ACC112 (cell line): ENCODE results near the gene PCDH20.

Source experiments
- H2AFZ ChIP-seq: fragments of 200-600 bp; sonication (generic); one replicate; pipeline ENCODE4 v1.6.0; 2017; ENCODE audit warnings: antibody characterized with exemption, low read length; ENCODE audit not compliant: unreplicated experiment
- H3K27ac ChIP-seq: fragments of 200-600 bp; sonication (generic); 2 replicates; pipeline ENCODE4 v1.5.1; 2014; ENCODE audit warnings: low read depth, mild to moderate bottlenecking, antibody characterized with exemption, low read length, moderate library complexity
- H3K27me3 ChIP-seq: fragments of 200-600 bp; sonication (generic); 2 replicates; pipeline ENCODE4 v1.6.1; 2014; ENCODE audit warnings: mild to moderate bottlenecking, antibody characterized with exemption, low read length, moderate library complexity, mixed read lengths; ENCODE audit not compliant: insufficient read depth
- H3K36me3 ChIP-seq: fragments of 200-600 bp; sonication (generic); 2 replicates; pipeline ENCODE4 v1.6.1; 2016; ENCODE audit warnings: mild to moderate bottlenecking, antibody characterized with exemption, low read length, moderate library complexity, mixed read lengths; ENCODE audit not compliant: insufficient read depth
- H3K4me1 ChIP-seq: fragments of 200-600 bp; sonication (generic); one replicate; pipeline ENCODE4 v1.6.1; 2016; ENCODE audit warnings: low read length, mixed read lengths; ENCODE audit not compliant: insufficient read depth, unreplicated experiment, control insufficient read depth
- H3K4me3 ChIP-seq: fragments of 200-600 bp; sonication (generic); 2 replicates; pipeline ENCODE4 v1.5.1; 2014; ENCODE audit warnings: mild to moderate bottlenecking, low read depth, low read length
- H3K79me2 ChIP-seq: fragments of 200-600 bp; sonication (generic); one replicate; pipeline ENCODE4 v1.6.0; 2016; ENCODE audit warnings: low read length; ENCODE audit not compliant: control insufficient read depth, unreplicated experiment, insufficient read depth

PCDH20 gene, protein sequence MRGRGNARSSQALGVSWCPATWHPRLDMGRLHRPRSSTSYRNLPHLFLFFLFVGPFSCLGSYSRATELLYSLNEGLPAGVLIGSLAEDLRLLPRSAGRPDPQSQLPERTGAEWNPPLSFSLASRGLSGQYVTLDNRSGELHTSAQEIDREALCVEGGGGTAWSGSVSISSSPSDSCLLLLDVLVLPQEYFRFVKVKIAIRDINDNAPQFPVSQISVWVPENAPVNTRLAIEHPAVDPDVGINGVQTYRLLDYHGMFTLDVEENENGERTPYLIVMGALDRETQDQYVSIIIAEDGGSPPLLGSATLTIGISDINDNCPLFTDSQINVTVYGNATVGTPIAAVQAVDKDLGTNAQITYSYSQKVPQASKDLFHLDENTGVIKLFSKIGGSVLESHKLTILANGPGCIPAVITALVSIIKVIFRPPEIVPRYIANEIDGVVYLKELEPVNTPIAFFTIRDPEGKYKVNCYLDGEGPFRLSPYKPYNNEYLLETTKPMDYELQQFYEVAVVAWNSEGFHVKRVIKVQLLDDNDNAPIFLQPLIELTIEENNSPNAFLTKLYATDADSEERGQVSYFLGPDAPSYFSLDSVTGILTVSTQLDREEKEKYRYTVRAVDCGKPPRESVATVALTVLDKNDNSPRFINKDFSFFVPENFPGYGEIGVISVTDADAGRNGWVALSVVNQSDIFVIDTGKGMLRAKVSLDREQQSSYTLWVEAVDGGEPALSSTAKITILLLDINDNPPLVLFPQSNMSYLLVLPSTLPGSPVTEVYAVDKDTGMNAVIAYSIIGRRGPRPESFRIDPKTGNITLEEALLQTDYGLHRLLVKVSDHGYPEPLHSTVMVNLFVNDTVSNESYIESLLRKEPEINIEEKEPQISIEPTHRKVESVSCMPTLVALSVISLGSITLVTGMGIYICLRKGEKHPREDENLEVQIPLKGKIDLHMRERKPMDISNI

DNA sequence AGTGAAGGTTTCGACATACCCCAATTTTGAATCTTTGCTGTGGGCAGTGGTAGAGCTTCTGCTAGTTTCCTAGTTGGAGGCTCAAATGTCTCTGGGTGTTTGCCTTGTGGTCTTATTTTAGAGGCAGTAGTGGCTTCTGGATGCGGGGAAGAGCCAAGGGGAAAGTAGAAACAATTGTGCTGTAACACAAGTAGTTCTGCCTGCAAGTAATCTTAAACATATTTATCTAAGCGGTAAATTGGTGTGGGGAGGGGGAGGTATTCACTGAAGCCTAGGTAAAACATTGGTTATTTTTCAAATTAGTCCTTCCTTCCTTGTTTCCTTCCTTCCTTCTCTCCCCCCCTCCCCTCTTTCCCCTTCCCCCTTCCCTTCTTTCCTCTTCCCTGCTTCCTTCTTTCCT lies at the start of gene PCDH20:
PCDH20 (minus strand) TSS at position 101 of the 400 bp plus-strand sequence. CDS start 691 bp downstream, outside the sequence.
- Histone ChIP-seq H3K27me3 (peaks cover 45% of the 10 kb centered on the region), H3K4me1 (no peaks in the 10 kb centered on the region), H3K79me2 (no peaks in the 10 kb centered on the region), H3K27ac (no peak within 1 kb of the TSS), H3K4me3 (no peak within 1 kb of the TSS), H2AFZ (no peak within 1 kb of the TSS), H3K36me3 (no peaks in the 10 kb centered on the region)

DNA sequence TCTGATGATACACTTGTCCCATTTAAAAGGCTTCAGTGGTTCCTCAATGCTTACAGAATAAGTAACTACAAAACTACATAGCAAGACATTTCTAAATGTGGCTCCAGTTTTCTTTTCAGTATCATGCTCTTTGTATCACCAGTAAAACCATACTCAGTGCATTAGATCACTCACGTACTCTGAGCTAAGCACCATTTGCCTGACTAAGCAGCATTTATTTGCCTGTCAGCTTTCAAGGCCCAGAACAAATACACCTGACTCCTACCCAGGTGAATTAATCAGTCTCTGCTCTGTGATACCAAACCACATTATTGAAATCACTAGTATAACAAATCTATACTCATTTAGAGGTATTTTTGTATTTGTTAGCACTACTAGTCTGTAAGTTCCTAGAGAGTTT lies 47.4 kb upstream of the PCDH20 start:
- Histone ChIP-seq H3K79me2 (no peaks in the 10 kb centered on the region), H2AFZ (no peak overlapping the region), H3K27me3 (no peaks in the 10 kb centered on the region), H3K27ac (no peak overlapping the region), H3K36me3 (no peaks in the 10 kb centered on the region), H3K4me1 (no peaks in the 10 kb centered on the region), H3K4me3 (no peak overlapping the region)

DNA sequence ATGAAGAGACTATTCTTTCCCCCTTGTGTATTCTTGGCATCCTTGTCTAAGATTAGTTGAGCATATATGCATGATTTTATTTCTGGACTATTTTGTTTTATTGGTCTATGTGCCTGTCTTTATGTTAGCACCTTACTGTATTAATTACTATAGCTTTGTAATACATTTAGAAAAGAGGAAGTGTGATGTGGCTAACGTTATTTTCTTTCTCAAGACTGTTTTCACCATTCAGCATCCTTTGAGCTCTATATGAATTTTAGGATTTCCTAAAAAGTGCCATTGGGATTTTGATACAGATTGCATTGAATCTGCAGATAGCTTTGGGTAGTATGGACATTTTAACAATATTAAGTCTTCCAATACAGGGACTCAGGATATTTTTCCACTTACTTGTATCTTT lies 37.5 kb upstream of the PCDH20 start:
- Histone ChIP-seq H3K4me3 (no peak overlapping the region), H3K36me3 (no peaks in the 10 kb centered on the region), H3K27me3 (no peaks in the 10 kb centered on the region), H2AFZ (no peak overlapping the region), H3K79me2 (no peaks in the 10 kb centered on the region), H3K4me1 (no peaks in the 10 kb centered on the region), H3K27ac (no peak overlapping the region)

DNA sequence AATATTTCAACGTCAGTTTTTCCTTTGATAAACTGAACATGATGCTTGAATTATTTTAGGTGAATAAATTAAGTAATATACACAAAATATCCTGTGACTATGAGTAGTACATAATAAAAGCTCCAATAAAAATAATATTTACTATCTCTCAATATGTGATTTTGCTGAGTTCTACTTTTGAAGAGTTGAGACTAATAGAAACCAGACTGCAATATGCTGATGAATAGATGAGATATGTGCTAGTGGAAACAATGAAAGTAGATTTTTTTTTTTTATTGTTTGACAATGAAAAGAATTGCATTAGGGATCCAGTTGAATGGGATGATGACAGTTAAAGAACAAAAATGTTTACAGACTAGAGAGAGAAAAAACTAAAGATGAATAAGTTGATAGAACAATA lies 16.4 kb upstream of the PCDH20 start:
- H3K79me2 ChIP-seq: no peaks in the 10 kb centered on the region
- no peaks in the 10 kb centered on the region for H3K4me1 ChIP-seq
- no peak overlapping the region for H3K27ac ChIP-seq
- H3K4me3 ChIP-seq: no peak overlapping the region
- no peaks in the 10 kb centered on the region for H3K27me3 ChIP-seq
- H3K36me3 ChIP-seq: no peaks in the 10 kb centered on the region
- no peak overlapping the region for H2AFZ ChIP-seq

DNA sequence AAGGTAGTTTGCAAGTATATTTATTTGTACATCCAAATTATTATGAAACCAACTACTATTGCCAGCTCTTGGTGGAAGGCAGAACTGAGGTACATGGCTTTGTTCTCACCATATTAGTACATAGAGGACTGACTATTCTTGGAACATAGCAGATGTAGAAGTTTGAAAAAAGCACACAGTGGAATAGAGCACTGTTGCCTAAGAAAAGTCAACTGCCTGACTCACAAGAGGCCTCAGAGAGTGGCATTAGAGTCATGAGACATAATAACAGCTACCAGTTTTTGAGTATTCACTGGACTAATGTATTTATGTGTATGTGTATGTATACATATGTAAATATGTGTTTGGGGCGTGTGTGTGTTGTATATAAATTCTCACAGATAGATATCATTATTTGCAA lies 8.3 kb upstream of the PCDH20 start:
- no peak overlapping the region for H3K4me3 ChIP-seq
- no peaks in the 10 kb centered on the region for H3K79me2 ChIP-seq
- H3K27me3 ChIP-seq: no peaks in the 10 kb centered on the region
- no peak overlapping the region for H3K27ac ChIP-seq
- no peaks in the 10 kb centered on the region for H3K36me3 ChIP-seq
- no peaks in the 10 kb centered on the region for H3K4me1 ChIP-seq
- H2AFZ ChIP-seq: no peak overlapping the region

DNA sequence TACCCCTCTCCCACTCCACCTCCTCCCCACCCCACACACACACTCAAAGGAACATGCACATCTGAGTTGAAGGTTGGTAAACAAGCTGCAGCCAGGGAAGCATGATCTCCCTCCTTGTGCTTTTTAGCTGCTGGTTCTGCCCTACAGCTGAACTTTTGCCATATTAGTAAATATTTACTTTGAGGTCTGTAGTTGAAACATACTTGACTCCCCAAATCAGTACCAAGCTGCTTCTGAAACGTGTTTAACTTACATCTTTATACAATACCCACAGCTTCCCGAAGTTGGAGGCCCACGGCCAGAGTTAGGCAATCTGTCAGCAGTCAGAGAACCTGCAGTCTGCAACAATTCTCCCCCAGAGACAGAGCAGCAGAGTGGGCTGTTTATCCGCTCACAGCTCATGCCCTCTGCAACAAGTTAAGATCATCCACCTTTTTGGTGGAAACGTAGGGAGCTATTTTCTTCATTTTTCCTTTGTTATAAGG lies 1.5 kb upstream of the PCDH20 start:
- H3K4me3 ChIP-seq: no peak overlapping the region
- peaks cover 44% of the 10 kb centered on the region for H3K27me3 ChIP-seq
- no peak overlapping the region for H3K27ac ChIP-seq
- H3K36me3 ChIP-seq: no peaks in the 10 kb centered on the region
- no peaks in the 10 kb centered on the region for H3K79me2 ChIP-seq
- H3K4me1 ChIP-seq: no peaks in the 10 kb centered on the region
- no peak overlapping the region for H2AFZ ChIP-seq

DNA sequence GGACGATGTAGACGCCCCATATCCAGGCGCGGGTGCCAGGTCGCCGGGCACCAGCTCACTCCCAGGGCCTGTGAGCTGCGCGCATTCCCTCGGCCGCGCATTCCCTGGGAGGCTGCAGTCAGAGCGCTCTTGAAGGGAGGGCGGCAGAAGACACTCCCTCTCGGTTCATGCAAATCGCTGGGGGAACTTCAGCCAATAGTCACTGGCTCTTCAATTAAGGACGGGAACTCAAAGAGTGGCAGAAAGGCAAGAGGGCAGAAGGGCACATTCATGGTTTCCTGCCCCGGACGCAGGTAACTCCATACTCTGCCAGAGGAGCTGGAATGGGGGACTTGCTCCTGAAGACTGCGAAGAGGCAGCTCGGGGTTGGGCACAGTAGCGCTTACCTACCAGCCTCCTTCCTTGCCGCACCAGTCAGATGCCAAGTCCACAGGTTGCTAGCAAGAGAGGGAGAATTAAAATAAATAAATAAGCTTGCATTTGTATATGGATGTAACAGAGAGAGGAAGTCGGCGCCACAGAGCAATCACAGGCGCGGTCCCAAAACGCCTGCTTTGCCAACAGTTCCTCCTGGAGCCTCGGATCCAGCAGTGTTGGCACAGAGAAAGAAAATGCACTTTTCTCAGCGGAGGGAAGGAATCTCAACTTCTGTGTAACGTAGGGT lies 459 bp downstream of the PCDH20 start:
- H3K27me3 ChIP-seq: peaks cover 45% of the 10 kb centered on the region
- no peaks in the 10 kb centered on the region for H3K79me2 ChIP-seq
- H2AFZ ChIP-seq: no peak overlapping the region
- no peak overlapping the region for H3K27ac ChIP-seq
- no peak overlapping the region for H3K4me3 ChIP-seq
- no peaks in the 10 kb centered on the region for H3K36me3 ChIP-seq
- no peaks in the 10 kb centered on the region for H3K4me1 ChIP-seq

DNA sequence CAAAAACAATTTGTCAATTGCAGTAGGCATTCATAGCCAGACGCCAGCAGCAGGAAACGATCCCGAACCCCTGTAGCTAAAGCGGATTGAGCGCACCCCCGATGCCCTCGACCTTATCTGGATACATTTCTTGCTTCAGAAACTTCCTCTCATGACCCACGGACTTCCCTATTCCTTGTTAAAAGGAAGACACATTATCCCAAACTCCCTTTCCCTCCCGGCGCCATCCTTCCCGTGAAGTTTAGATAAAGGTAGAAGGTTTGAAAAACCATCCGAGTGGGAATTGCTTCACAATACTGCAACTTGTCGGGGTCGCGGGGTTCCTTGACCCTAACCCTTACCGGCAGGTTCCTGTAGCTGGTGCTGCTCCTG lies 977 bp downstream of the PCDH20 start:
- Histone ChIP-seq H3K4me3 (no peak overlapping the region), H2AFZ (no peak overlapping the region), H3K79me2 (no peaks in the 10 kb centered on the region)

DNA sequence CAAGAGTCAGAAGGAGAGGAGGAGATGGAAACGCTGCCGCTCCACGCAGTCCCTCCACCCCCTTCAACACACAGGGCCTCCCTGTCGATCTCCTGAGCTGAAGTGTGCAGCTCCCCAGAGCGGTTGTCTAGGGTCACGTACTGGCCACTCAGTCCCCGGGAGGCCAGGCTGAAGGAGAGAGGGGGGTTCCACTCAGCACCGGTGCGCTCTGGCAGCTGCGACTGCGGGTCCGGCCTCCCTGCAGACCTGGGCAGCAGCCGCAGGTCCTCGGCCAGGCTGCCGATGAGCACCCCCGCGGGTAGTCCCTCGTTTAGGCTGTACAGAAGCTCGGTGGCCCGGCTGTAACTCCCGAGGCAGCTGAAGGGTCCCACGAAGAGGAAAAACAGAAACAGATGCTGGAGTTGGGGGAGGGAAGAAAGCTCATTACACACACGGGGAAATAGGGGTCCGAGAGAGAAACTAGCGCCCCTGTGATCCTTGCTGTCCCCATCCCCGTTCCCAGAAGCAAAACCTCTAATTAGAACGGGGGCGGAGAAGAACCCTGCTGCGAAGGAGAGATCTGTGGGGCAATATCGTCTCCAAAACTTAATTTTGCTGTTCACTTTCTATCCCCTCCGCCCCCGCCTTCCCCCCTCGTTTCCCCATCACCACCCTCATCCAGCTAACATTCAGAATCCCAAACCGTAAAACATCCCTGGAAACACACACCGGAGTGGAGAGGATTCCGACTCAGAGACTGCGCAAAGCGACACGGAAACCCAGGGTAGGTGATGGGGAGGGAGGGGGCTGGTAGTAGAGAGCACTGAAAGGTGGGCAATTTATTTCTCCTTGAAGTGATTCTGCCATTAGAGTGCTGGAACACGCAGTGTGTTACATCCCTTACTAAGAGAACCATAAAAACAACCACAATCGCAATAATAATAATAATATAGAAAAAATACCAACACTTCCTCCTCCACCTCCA lies 1.8 kb downstream of the PCDH20 start:
- H3K27ac ChIP-seq: no peak overlapping the region
- no peaks in the 10 kb centered on the region for H3K4me1 ChIP-seq
- H2AFZ ChIP-seq: no peak overlapping the region
- no peaks in the 10 kb centered on the region for H3K79me2 ChIP-seq
- no peaks in the 10 kb centered on the region for H3K36me3 ChIP-seq
- no peak overlapping the region for H3K4me3 ChIP-seq
- peaks cover 45% of the 10 kb centered on the region for H3K27me3 ChIP-seq

More for the DNA sequence above, 977 bp downstream of the PCDH20 start:
- no peak overlapping the region for H3K27ac ChIP-seq
- H3K4me1 ChIP-seq: no peaks in the 10 kb centered on the region
- no peaks in the 10 kb centered on the region for H3K36me3 ChIP-seq
- H3K27me3 ChIP-seq: peaks cover 45% of the 10 kb centered on the region
